Activated T-helper 1 cell treated with anti-CD3 and anti-CD28 coated beads, Interleukin-2, amount 50 U/mL, for 16 hours (primary cell): ENCODE results near the gene TRMU.
A peak's percentile ranks its signal among the peaks of the same experiment; 100 is the strongest.

Source experiments
- DNase-seq, 2 donors: peaks; one replicate each; pipeline ENCODE4 v3.0.0-alpha.2; 2020; ENCODE audit warnings: low read depth in 1 of 2, low spot score in 1 of 2

The TRMU gene, protein sequence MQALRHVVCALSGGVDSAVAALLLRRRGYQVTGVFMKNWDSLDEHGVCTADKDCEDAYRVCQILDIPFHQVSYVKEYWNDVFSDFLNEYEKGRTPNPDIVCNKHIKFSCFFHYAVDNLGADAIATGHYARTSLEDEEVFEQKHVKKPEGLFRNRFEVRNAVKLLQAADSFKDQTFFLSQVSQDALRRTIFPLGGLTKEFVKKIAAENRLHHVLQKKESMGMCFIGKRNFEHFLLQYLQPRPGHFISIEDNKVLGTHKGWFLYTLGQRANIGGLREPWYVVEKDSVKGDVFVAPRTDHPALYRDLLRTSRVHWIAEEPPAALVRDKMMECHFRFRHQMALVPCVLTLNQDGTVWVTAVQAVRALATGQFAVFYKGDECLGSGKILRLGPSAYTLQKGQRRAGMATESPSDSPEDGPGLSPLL

DNA sequence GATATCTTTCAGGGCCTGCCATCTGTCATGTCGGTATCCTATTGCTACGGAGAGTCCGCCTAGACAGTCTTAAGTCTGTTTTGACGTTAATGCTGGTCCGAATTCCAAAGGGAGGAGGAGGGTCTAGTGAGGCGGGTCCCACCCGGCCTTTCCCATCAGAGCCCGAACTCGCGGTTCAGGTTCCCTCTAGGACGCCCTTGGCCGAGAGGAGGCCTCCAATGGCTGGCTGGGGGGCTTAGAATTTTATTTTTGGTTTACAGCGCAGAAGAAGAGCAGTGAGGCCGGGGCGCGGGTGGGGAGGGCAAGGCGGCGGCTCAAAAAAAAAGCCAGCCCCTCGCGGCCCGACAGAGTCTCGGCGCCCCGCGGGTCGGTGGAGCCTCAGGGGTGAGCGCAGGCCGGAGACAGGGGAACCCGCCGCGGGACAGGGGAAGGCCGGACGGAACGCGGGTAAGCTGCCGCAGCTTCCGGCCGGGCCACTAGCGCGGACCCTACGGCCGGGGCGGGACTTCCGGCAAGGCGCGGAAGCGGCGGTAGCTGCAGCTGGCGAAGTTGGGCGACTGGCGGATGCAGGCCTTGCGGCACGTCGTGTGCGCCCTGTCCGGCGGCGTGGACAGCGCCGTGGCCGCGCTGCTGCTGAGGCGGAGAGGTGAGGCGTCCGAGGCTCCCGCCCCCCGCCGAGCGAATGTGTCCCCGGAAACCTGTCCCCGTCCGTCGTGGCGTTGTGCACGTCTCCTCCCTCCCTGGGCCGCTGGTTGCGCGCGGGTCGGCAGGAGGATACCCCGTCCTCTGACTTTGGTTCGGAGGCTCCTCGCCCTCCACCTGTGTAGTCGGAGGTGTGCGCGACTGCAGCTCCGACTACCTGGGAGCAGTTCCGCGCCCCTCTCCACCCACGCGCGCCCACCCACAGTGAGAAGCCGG lies at the start of gene TRMU:
TRMU (plus strand) TSS at position 514 of the 918 bp plus-strand sequence; CDS start at position 565, 51 bp downstream.
- peak; percentile 40 to 64 for DNase-seq

DNA sequence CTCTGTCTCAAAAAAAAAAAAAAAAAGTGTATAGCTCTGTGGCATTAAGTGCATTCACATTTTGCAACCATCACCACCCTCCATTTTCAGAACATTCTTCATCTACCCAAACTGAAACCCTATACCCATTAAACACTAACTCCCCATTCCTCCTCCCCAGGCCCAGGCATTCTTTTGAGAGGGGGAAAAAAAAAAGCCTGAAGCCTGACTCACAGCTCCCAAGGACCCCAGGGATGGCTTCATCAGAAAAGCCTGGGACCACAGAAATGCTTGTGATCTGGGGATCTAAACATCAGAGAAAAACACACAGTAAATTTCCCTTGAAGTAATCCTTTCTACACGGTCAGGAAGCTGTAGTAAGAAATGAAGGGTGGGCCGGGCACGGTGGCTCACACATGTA lies 49.5 kb upstream of the TRMU start:
- DNase-seq: no peak

DNA sequence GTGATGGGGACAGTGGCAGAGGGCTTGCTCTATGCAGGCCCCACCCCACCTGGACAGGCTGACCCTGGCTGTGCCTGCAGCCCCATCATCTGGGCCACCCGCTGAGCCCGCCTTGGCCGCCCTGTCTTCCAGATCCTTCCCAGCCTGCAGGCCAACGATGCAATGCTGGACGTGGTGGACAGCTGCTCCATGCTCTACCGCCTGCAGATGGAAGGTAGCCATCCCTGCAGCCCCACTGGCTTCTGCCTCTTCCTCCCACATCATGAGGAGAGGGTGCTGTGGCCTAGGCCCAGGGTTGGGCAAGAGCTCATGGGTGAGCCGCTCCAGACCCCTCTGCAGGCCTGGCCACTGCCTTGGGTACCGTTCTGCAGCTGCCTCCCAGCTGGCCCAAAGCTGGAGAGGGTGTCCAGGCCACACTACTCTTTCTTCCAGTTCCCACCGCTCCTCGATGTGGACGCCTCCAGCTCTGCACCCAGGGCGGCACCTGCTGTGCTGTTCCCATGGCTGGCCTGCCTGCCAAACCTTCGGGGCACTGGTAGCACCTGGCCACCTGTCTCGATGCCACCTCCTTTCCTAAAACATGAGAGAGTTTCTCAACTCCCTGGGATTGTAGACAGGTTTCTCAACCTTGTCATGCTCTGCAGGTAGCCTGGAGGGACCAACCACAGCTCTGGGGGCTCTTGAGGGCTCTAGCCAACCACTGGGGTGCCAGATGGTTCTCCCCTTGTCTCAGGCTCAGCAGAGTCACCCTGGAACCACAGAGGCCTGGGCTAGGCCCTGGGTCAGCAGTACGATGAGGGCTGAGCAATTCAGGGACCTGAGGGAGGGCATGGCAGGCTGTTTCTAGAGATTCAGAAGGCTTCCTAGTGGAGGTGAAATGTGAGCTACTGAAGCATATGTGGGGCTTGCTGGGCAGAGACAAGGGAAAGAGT lies 48.3 kb upstream of the TRMU start:
- no peak for DNase-seq

DNA sequence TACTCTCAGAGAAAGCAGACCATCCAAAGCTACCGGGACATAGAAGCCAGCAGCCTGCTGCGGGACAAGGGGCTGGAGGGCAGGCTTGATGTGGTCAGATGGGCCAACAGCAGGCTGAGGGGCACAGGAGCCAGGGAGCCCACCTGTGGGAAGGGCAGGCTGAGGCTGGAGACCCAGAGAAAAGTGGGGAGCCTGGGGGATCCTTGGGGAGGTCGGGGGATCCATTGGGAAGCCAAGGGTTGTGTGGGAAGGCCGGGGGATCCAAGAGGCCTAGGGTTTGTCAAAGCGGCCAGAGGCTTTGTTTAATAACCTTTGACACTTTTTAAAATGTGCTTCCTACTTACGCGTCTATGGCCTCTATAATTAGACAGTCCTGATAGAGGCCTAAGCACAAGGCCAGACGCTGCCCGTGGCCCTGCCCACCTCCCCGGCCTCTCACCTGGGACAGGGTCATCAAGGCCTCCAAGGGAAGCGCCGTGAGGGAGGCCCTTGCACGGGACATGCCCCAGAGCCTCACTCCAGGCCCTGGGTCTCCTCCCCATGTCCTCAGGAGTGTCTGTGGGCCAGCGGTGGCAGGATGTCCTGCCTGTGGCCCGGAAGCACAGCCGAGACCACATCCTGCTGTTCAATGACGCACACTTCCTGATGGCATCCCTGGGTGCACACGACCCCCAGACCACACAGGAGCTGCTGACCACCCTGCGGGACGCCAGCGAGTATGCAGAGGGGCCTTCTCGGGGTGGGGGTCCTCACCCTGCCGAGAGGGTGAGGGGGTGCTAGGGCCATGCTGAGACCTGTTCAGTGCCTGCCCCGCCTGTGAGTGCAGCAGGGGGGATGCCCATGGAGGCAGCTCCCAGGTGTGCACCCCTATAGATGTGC lies 47.4 kb upstream of the TRMU start:
- DNase-seq: no peak

DNA sequence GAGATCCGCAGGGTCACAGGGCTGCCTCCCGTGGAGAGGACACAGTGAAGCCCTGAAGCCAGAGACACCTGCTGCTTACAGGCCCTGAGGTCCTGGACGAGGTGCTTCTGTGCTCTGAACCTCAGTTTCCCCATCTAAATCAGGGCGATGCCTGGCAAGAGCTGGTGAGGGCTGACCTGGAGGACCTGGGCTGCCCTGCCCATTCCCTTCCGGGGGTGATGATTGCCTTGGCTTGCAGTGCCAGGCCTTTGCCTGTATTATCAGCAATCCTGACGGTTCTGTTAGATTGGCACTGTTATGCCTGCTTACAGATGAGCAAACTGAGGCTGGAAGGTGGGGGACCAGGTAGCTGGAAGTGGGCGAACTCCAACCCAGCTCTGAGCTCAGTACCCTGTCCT lies 46.7 kb upstream of the TRMU start:
- DNase-seq: no peak

DNA sequence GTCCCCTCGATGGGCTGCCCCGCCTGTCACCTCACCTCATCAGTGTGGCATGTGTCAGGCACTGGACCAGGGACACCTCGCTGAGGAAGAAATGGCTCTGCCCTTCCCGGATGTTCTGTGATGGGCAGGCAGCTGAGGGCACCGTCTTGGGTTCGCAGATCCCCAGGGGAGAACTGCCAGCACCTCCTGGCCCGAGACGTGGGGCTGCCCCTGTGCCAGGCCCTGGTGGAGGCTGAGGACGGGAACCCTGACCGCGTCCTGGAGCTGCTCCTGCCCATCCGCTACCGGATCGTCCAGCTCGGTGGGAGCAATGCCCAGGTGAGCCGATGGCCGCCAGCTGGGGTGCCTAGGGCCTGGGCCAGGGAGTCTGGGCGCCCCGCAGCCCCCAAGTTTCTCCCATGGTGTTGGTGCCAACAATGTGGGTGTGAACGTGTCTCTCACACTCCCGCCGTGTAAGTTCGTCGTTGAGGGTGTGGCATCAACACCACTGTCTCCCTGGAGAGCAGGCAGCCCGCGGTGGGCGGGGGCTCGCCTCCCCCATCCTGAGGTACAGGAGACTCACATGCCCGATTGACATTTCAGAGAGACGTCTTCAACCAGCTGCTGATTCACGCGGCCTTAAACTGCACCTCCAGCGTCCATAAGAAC lies 46.1 kb upstream of the TRMU start:
- DNase-seq: no peak

DNA sequence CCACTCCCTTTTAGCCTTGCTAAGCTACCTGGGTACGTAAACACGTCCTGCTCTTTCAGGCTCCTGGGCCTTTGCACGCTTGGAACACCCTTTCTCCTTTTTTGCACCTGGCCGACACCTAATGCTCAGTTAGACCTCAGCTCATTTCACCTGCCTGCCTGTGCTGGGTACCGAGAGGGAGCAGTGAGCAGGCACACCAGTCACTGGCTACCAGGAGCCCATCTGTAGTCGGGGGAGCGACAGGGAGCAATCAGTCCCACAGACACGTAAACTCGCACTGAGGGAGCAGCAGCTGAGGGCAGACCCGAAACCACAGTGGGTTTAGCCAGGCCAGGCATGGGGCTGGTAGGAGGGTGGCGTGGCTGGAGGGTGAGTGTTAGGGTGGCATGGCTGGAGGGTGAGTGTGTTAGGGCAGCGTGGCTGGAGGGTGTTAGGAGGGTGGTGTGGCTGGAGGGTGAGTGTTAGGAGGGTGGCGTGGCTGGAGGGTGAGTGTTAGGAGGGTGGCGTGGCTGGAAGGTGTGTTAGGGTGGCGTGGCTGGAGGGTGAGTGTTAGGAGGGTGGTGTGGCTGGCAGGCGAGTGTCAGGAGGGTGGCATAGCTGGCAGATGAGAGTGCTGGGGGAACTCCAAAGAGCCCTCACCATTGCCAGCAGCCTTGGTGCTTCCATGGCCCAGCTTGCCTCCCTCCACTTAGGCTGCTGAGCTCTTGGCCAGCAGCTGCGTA lies 45.2 kb upstream of the TRMU start:
- no peak for DNase-seq

DNA sequence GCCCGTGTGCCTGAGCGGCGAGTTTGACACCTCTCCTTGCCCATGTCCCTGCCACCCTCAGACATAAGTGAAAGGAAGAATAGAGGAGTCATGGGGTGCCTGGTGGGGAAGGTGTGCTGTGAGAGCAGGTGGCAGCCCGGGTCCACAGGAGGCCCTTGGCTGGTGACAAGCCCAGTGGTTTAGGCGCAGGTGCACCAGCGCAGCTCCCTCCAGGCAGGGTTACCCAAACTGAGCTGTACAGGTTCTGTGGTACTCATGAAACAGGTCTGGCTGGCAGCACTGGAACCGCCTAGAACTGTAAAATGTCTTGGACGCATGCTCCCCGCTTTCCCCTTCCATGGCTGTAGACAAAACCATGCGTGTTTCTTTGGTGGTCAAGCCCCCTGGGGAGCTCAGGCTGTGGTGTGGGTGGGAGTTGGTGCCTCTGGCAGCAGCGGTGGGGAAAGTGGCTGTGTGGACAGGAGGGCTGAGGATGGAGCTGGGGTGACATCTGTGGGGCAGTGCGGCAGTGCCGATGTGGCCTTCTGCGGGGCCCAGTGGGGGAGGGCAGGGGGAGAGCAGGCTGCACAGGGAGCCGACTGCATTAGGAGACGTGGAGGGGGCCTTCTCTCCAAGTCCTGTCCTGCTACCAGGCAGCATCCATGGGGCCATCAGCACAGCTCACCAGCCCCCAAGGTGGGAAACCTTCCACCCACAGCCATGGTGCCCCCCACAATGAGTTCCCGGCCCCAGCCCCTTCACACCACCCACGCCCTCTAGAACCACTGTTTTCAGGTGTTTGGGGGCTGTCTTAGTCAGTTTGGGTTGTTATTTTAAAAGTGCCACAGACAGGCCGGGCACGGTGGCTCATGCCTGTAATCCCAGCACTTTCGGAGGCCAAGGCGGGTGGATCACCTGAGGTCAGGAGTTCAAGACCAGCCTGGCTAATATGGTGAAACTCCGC lies 44.4 kb upstream of the TRMU start:
- DNase-seq: no peak

DNA sequence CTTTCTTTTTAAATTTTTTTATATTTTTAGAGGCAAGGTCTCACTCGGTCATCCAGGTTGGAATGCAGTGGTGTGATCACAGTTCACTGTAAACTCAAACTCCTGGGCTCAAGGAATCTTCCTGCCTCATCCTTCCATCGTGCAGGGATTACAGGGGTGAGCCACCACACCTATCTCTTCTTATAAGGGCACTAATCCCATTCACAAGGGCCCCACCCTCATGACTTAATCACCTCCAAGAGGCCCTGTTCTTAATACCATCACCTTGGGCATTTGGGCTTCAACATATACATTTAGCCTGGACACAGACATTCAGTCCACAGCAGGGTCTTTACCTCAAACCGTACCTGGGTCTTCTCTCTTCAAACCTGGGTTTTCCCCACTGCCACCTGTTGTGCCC lies 43.3 kb upstream of the TRMU start:
- DNase-seq: no peak

DNA sequence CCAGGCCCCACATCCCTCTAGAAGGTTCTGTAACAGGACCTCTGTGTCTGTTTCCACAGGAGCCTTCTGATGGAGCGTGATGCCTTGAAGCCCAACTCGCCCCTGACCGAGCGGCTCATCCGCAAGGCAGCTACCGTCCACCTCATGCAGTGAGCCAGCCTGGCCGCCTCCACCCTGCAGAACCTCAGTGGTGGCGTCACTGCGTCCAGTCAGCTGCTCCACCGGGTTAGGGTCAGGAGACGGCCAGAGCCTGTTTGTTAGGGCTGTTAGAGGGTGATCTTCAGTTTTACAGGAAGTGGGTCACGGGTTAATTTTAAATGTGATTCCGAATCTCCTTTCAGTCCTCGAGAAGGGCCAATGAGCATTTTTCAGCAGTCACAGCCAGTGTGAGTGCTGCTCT lies 42.8 kb upstream of the TRMU start:
- DNase-seq: no peak

DNA sequence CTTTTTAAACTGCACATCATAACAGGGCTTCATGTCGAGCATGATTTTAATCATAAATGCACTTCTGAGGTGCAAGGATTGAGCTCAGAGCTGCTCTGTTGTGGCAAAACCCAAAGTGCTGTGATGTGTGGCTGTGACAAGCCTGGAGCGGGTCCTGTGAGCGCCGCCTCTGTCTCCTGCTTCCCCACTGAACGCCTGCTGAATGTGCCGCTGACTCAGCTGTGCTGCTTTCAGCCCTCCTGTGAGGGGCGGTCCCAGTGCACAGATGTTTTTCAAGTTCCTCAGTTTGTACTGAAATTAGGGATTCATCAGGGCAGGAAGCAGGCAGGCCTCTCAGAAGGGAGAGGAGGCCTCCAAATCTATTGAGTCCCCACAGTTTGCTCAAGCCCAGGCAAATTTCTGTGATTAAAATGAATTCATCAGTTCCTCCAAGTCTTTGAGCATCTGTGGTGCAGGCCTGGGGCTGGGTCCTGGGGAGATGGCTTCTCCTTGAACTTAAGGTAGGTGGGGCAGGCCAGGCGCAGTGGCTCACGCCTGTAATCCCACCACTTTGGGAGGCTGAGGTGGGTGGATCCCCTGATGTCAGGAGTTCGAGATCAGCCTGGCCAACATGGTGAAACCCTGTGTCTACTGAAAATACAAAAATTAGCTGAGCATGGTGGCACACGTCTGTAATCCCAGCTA lies 41.8 kb upstream of the TRMU start:
- no peak for DNase-seq

DNA sequence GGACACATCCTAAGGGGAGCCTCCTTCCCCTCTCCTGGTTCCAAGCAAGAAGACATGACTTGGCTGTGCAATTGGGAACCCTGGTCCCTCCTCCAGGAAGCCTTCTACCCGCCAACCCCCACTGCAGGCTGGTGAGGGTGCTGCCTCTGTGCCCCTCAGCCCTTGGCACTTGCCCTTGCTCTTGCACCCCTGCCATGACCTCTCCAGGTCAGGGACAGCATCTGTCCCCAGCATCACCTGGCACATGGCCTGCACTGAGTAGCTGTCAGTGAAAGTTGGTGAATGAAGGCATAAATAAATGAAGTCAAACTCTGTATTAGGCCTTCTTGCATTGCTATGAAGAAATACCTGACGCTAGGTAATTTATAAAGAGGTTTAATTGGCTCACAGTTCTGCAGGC lies 40.7 kb upstream of the TRMU start:
- DNase-seq: no peak

DNA sequence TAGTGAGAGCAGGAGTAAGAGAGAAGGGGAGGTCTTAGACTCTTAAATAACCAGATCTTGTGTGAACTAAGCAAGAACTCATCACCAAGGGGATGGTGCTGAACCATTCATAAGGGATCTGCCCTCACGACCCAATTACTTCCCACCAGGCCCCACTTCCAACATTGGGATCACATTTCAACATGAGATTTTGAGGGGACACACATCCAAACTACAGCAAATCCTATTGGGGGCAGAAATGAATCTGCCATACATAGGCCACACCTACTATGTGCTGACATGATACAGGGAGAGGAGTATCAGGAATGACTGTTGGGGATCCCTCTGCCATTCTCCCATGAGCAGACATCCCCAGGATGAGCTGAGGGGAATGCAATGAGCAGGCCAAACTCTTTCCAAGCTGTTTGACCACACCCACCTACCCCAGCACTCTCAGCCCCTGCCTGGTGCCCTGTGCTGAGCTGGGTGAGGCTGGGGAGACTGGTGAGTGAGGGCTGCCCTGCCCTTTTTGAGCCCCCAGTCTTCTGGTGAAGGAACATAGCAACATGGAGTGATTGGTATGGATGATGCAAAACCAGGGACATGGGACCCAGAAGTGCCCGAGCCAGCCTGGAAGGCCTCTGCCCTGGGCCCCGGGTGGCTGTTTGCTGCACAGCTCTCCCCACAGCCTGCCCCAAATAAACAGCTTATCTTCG lies 40.1 kb upstream of the TRMU start:
- DNase-seq: no peak

DNA sequence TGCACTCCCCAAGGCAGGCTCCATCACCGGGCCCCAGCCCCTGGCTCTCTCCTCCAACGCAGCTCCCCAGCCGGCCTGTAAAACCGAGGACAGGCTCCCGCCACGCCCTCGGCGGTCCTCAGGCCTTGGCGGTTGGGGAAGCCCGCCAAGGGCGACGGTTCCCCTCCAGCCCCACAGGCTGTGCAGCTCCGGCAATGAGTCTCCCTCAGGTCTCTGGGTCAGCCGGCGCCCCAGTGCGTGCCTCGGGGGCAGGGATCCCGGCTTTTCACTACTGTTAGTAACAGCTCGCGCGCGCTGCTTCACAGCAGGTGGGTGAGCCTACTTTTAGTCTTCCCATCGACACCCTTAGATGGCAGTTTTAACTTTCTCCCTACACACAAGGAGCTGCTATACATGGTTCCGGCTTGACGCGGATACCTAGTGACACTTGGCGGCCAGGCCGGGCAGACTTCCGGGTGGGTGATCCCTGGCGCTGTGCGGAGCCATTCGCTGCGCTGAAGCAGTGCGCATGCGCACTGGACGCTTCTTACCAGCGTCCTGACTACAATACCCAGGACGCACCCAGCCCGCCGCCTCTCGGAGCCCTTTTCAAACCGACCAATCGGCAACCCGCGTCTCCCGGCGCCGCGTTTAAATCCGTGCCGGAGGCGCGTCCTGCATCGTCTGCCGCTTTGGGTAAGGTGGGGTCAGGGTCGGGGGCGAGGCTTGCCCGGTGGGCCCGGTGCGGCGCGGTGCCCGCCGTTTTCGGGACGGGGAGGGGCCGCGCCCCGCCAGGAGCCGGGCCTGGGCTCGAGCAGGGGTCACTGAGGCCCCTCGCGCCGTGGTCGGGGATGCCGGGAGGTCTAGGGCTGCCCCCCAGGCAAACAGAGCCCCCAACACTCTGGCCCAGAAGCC lies 39.0 kb upstream of the TRMU start, which contains the start of gene GTSE1:
GTSE1 (plus strand) TSS at position 614 of the 894 bp plus-strand sequence. CDS start 531 bp downstream, outside the sequence.
- DNase-seq: peak; percentile 92 to 96

DNA sequence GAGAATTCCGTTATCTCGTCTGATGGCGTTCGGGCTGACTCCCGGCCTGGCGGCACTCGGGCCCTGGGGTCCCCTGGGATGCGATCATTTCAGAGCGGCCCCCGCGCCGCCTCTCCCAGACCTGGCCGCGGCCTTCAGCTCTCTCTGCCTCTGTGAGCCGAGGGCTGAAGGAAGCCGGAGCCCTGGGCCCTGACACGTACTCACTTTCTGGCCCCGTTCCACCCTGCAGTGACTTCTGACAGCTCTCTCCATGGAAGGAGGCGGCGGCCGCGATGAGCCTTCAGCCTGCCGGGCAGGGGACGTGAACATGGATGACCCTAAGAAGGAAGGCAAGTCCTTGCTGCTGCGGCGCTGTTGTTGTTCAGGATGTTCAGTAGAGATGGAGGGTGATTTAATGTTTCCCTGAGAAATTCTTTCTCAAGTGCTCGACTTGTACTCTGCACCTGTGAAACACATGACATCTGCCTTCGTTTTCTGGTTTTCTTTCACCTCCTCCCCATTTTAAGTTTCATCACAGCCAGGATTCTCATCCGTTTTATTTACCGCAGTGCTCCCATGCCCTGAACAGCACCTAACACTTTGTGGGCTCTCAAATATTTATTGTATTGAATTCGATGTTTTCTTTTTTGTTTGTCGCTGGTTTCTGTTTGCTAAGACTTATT lies 38.2 kb upstream of the TRMU start:
- no peak for DNase-seq
